IMR-90 (cell line): ENCODE measurements around the gene RHOBTB3. TPM values are rescaled to one million over a fixed set of nuclear protein-coding genes. Genes with fewer than 3 reads are reported as not detected.

Experiments
- ATAC-seq: fragments of 200-7000 bp; cut with Tn5 transposase; 2 replicates; pipeline ENCODE4 v1.9.1; 2020; ENCODE audit warnings: low read depth, mild to moderate bottlenecking, moderate library complexity
- BruUV-seq: library from RNA; stranded (reverse); fragments of 400-500 nt; replicated peaks from 2 replicates; lab custom pipeline; 2021; lab: Mats Ljungman, UMichigan
- CTCF ChIA-PET: fragments of 300-600 bp; formaldehyde crosslinking; extraction: SDS; loops from one replicate; lab custom pipeline; 2021; ENCODE audit warnings: antibody characterized with exemption; lab: Yijun Ruan, JAX
- POLR2A ChIA-PET: fragments of 300-600 bp; sonication (Branson Sonifier 250); formaldehyde crosslinking; loops from one replicate; lab custom pipeline; 2022; ENCODE audit warnings: antibody characterized with exemption; ENCODE audit not compliant: unreplicated experiment; lab: Charles Lee
- DNase-seq: peaks from one replicate; pipeline ENCODE4 v3.0.0; 2013
- H2AFZ ChIP-seq: replicated peaks from 2 replicates; pipeline ENCODE3; 2013; ENCODE audit warnings: low read length, mild to moderate bottlenecking; ENCODE audit not compliant: poor library complexity
- H2AK5ac ChIP-seq: 2 replicates; pipeline ENCODE4 v1.6.1; 2013; ENCODE audit warnings: low read depth, low read length, inconsistent platforms
- H2AK9ac ChIP-seq: replicated peaks from 2 replicates; pipeline ENCODE3; 2013; ENCODE audit warnings: mild to moderate bottlenecking, low read depth, low read length, moderate library complexity; ENCODE audit not compliant: poor library complexity
- H2BK120ac ChIP-seq: 2 replicates; pipeline ENCODE4 v1.6.1; 2013; ENCODE audit warnings: low read depth, low read length, inconsistent platforms
- H2BK15ac ChIP-seq: 3 replicates; pipeline ENCODE4 v1.6.1; 2013; ENCODE audit warnings: low read depth, low read length, inconsistent platforms
- H2BK20ac ChIP-seq: 2 replicates; pipeline ENCODE4 v1.6.1; 2013; ENCODE audit warnings: low read depth, mild to moderate bottlenecking, inconsistent platforms, low read length, moderate library complexity
- H2BK5ac ChIP-seq: 2 replicates; pipeline ENCODE4 v1.6.1; 2013; ENCODE audit warnings: mild to moderate bottlenecking, low read depth, low read length, inconsistent platforms; ENCODE audit not compliant: poor library complexity, severe bottlenecking
- H3K14ac ChIP-seq: replicated peaks from 2 replicates; pipeline ENCODE4 v1.6.1; 2013; ENCODE audit warnings: low read depth, low read length, inconsistent platforms
- H3K18ac ChIP-seq: 2 replicates; pipeline ENCODE4 v1.6.1; 2013; ENCODE audit warnings: low read depth, low read length, control low read depth
- H3K23ac ChIP-seq: 2 replicates; pipeline ENCODE4 v1.6.1; 2013; ENCODE audit warnings: low read depth, low read length, inconsistent platforms
- H3K27ac ChIP-seq: 2 replicates; pipeline ENCODE4 v1.5.1; 2013; ENCODE audit warnings: mild to moderate bottlenecking, control low read depth, low read length; ENCODE audit not compliant: insufficient read depth
- H3K27me3 ChIP-seq: 2 replicates; pipeline ENCODE4 v1.6.1; 2013; ENCODE audit warnings: low read length; ENCODE audit not compliant: control insufficient read depth, insufficient read depth
- H3K36me3 ChIP-seq: 2 replicates; pipeline ENCODE4 v1.6.1; 2013; ENCODE audit warnings: low read length, mixed read lengths; ENCODE audit not compliant: control insufficient read depth, insufficient read depth
- H3K4ac ChIP-seq: 2 replicates; pipeline ENCODE4 v1.6.1; 2013; ENCODE audit warnings: low read depth, low read length, inconsistent platforms
- H3K4me1 ChIP-seq: 2 replicates; pipeline ENCODE4 v1.6.1; 2013; ENCODE audit warnings: low read length, mixed read lengths; ENCODE audit not compliant: control insufficient read depth, insufficient read depth
- H3K4me2 ChIP-seq: 2 replicates; pipeline ENCODE4 v1.6.1; 2013; ENCODE audit warnings: low read depth, mild to moderate bottlenecking, control low read depth, low read length, moderate library complexity
- H3K4me3 ChIP-seq: 2 replicates; pipeline ENCODE4 v1.5.1; 2013; ENCODE audit warnings: low read depth, mild to moderate bottlenecking, control low read depth, low read length, moderate library complexity; ENCODE audit not compliant: insufficient read depth
- H3K56ac ChIP-seq: 2 replicates; pipeline ENCODE4 v1.6.1; 2013; ENCODE audit warnings: low read length, inconsistent platforms; ENCODE audit not compliant: insufficient read depth; ENCODE audit errors: extremely low read depth
- H3K79me1 ChIP-seq, 2 experiments: 2 replicates each; pipeline ENCODE4 v1.6.1; 2013; ENCODE audit warnings: low read length in 2 of 2, inconsistent platforms in 1 of 2, low read depth in 1 of 2
- H3K9ac ChIP-seq: 2 replicates; pipeline ENCODE4 v1.6.1; 2013; ENCODE audit warnings: low read depth, low read length, control low read depth
- H3K9me1 ChIP-seq: 2 replicates; pipeline ENCODE4 v1.6.1; 2013; ENCODE audit warnings: low read length, inconsistent platforms; ENCODE audit not compliant: insufficient read depth
- H3K9me3 ChIP-seq: 2 replicates; pipeline ENCODE4 v1.6.1; 2013; ENCODE audit warnings: low read length; ENCODE audit not compliant: control insufficient read depth, insufficient read depth
- H4K20me1 ChIP-seq: 2 replicates; pipeline ENCODE4 v1.6.1; 2013; ENCODE audit warnings: low read length, inconsistent platforms; ENCODE audit not compliant: insufficient read depth
- H4K5ac ChIP-seq: 2 replicates; pipeline ENCODE4 v1.6.1; 2013; ENCODE audit warnings: mild to moderate bottlenecking, low read depth, low read length, control low read depth
- H4K8ac ChIP-seq, 2 experiments: 2 replicates each; pipeline ENCODE4 v1.6.1; 2013; ENCODE audit warnings: low read depth in 2 of 2, low read length in 2 of 2, control low read depth in 1 of 2, inconsistent platforms in 1 of 2
- H4K91ac ChIP-seq: 2 replicates; pipeline ENCODE4 v1.6.1; 2013; ENCODE audit warnings: low read depth, low read length, inconsistent platforms; ENCODE audit not compliant: insufficient read depth
- BHLHE40 ChIP-seq: fragments of 150-350 bp; IDR thresholded peaks from 2 replicates; pipeline ENCODE4 v1.6.1; 2016; ENCODE audit warnings: mild to moderate bottlenecking, low read depth, low read length
- CHD1 ChIP-seq: IDR thresholded peaks from 2 replicates; pipeline ENCODE4 v1.6.1; 2012; ENCODE audit warnings: low read depth, low read length, improper control_type of control experiment
- CTCF ChIP-seq: conservative IDR thresholded peaks from 2 replicates; pipeline ENCODE4 v1.5.1; 2012; ENCODE audit warnings: mild to moderate bottlenecking, low read depth, low read length, improper control_type of control experiment
- ELK1 ChIP-seq: fragments of 150-350 bp; IDR thresholded peaks from 2 replicates; pipeline ENCODE4 v1.6.1; 2016; ENCODE audit warnings: low read depth, mild to moderate bottlenecking, low read length, moderate library complexity, borderline replicate concordance
- FOS ChIP-seq: fragments of 150-350 bp; IDR thresholded peaks from 2 replicates; pipeline ENCODE4 v1.6.1; 2016; ENCODE audit warnings: low read depth, low read length
- MAZ ChIP-seq: IDR thresholded peaks from 2 replicates; pipeline ENCODE4 v1.6.1; 2012; ENCODE audit warnings: low read depth, mild to moderate bottlenecking, low read length, improper control_type of control experiment, moderate library complexity, borderline replicate concordance
- MXI1 ChIP-seq: IDR thresholded peaks from 2 replicates; pipeline ENCODE4 v1.6.1; 2012; ENCODE audit warnings: low read depth, mild to moderate bottlenecking, low read length, moderate library complexity, borderline replicate concordance
- NFE2L2 ChIP-seq: fragments of 150-350 bp; IDR thresholded peaks from 2 replicates; pipeline ENCODE4 v1.6.1; 2016; ENCODE audit warnings: low read depth, mild to moderate bottlenecking, low read length
- POLR2A ChIP-seq: IDR thresholded peaks from 2 replicates; pipeline ENCODE4 v1.6.1; 2012; ENCODE audit warnings: mild to moderate bottlenecking, low read depth, low read length
- RAD21 ChIP-seq: IDR thresholded peaks from 2 replicates; pipeline ENCODE4 v1.6.1; 2012; ENCODE audit warnings: low read length, improper control_type of control experiment
- RCOR1 ChIP-seq: IDR thresholded peaks from 2 replicates; pipeline ENCODE4 v1.6.1; 2012; ENCODE audit warnings: mild to moderate bottlenecking, low read length, improper control_type of control experiment; ENCODE audit not compliant: insufficient replicate concordance
- RFX5 ChIP-seq: IDR thresholded peaks from 2 replicates; pipeline ENCODE4 v1.8.0; 2012; ENCODE audit warnings: low read depth, mild to moderate bottlenecking, low read length, moderate library complexity
- SMC3 ChIP-seq: fragments of 150-350 bp; IDR thresholded peaks from 2 replicates; pipeline ENCODE4 v1.6.1; 2016; ENCODE audit warnings: low read depth, mild to moderate bottlenecking, antibody characterized with exemption, low read length, moderate library complexity
- USF2 ChIP-seq: fragments of 150-350 bp; IDR thresholded peaks from 2 replicates; pipeline ENCODE4 v1.6.1; 2017; ENCODE audit warnings: mild to moderate bottlenecking, antibody characterized with exemption, low read length, low read depth
- WGBS, 2 experiments: methylation state at CpG; one replicate each; pipeline versions ENCODE4 v1.1.5 to v1.1.7; 2013; ENCODE audit warnings: missing lambda C conversion rate in 2 of 2; ENCODE audit not compliant: insufficient read length in 1 of 2; ENCODE audit errors: extremely low coverage in 2 of 2; 5-methylcytosine and 5-hydroxymethylcytosine counted together
- dilution Hi-C: fragments of 300-500 bp; cut with HindIII; formaldehyde crosslinking; loops from one replicate; pipeline ENCODE4 v1.14.3; 2018; ENCODE audit warnings: low sequenced_read_pairs; ENCODE audit not compliant: unreplicated experiment
- in situ Hi-C: fragments of 300-500 bp; cut with MboI; formaldehyde crosslinking; loops from 3 replicates; pipeline ENCODE4 v1.14.3; 2019; ENCODE audit warnings: low sequenced_read_pairs, inconsistent platforms, mixed read lengths
- intact Hi-C: fragments of 100-400 bp; cut with micrococcal nuclease; formaldehyde crosslinking; loops from 2 replicates; pipeline ENCODE4 v1.10.0; 2022
- polyA plus RNA-seq, 3 experiments: library from polyadenylated mRNA; depleted of rRNA; stranded (reverse); fragments of >200 nt; gene quantifications; 2 replicates each; pipeline ENCODE4 v1.2.3, GENCODE V29; 2012; ENCODE audit warnings: low replicate concordance in 1 of 3
- total RNA-seq: library from RNA; depleted of rRNA; stranded (reverse); fragments of >200 nt; gene quantifications from 2 replicates; pipeline ENCODE4 v1.2.3, GENCODE V29; 2012

The RHOBTB3 gene
- total and polyA plus RNA-seq, 2 of the 4 experiments (the other 2 are of a cell fraction), result 117 to 447 TPM

- no peak overlapping the region for H4K5ac ChIP-seq
- no peak overlapping the region for H3K4ac ChIP-seq
- POLR2A ChIA-PET, result interaction anchor here (0.6 kb wide), 1 partner anchor 26 kb away, joined by 3 read pairs; no protein-coding TSS in a partner anchor
- 95% methylated on average over 4 of the region's 10 CpGs; no CpG with 5 or more reads in 1 of the 2 experiments for WGBS, 2 experiments
- in situ Hi-C loops, result no loop called here
- no peak overlapping the region for H3K9ac ChIP-seq
- no peak overlapping the region for H3K56ac ChIP-seq
- DNase-seq, result no peak
- H2BK120ac ChIP-seq, result no peak overlapping the region
- H2BK5ac ChIP-seq, result no peak overlapping the region
- no peaks in the 10 kb centered on the region for H3K9me3 ChIP-seq
- no peak overlapping the region for H2AK9ac ChIP-seq
- H3K79me1 ChIP-seq, result peaks cover 0 to 9% of the 10 kb centered on the region in 2 experiments; a peak in 1 of 4 replicates
- dilution Hi-C loops, result no loop called here
- no peak overlapping the region; the same call in 1 of the 2 replicates for H4K91ac ChIP-seq
- no peak overlapping the region for H4K8ac ChIP-seq
- no peak overlapping the region for H3K23ac ChIP-seq
- no peak for TF ChIP-seq ELK1
- TF ChIP-seq POLR2A, result no peak
- no peak for TF ChIP-seq SMC3
- no peak for TF ChIP-seq USF2
- TF ChIP-seq FOS, result no peak
- no peak for TF ChIP-seq RCOR1
- no peak for TF ChIP-seq BHLHE40
- no peak for TF ChIP-seq CHD1
- no peak for TF ChIP-seq RFX5
- TF ChIP-seq RAD21, result no peak
- TF ChIP-seq MAZ, result no peak
- TF ChIP-seq CTCF, result no peak
- TF ChIP-seq NFE2L2, result no peak
- TF ChIP-seq MXI1, result no peak
- no peak overlapping the region for H2AFZ ChIP-seq
- H3K4me3 ChIP-seq, result no peak overlapping the region
- H3K36me3 ChIP-seq, result no peaks in the 10 kb centered on the region
- peaks cover 14% of the 10 kb centered on the region for H3K4me1 ChIP-seq
- no TSS peak for BruUV-seq
- peak overlapping the region; percentile 28; the same call in 1 of the 3 replicates for H2BK15ac ChIP-seq
- no peak overlapping the region for H3K18ac ChIP-seq
- peak overlapping the region; percentile 29; the same call in 1 of the 2 replicates for H2AK5ac ChIP-seq
- no peak overlapping the region for H2BK20ac ChIP-seq
- peaks cover 11% of the 10 kb centered on the region for H3K9me1 ChIP-seq
- intact Hi-C loops, result no loop called here
- H3K4me2 ChIP-seq, result no peak overlapping the region
- no peak for ATAC-seq
- H3K27me3 ChIP-seq, result no peaks in the 10 kb centered on the region
- H3K14ac ChIP-seq, result no peak overlapping the region
- CTCF ChIA-PET, result no interaction called here
- H4K20me1 ChIP-seq, result 0 out of 2 replicates have a peak, but pooled peaks cover 3% of the 10 kb centered on the region
- no peak overlapping the region for H3K27ac ChIP-seq
Observed at GRCh38 chr5:95826949-95827891, 96.1 kb downstream of the RHOBTB3 start.
